OCI-LY7 (cell line): ENCODE data around the gene PPEF2.

Experiments used
- EZH2phosphoT487 ChIP-seq: fragments of 200-600 bp; sonication (generic); IDR thresholded peaks from 2 replicates; pipeline ENCODE4 v1.6.1; 2018; ENCODE audit warnings: low read depth, borderline replicate concordance, mild to moderate bottlenecking, mixed run types, antibody characterized with exemption, low read length, moderate library complexity, mixed read lengths
- TF ChIP-seq, protein P1 (sequence below): fragments of 200-600 bp; sonication (generic); conservative IDR thresholded peaks from 2 replicates; pipeline ENCODE4 v1.5.1; 2014; ENCODE audit warnings: mild to moderate bottlenecking, antibody characterized with exemption, low read length, moderate library complexity, mixed read lengths

DNA sequence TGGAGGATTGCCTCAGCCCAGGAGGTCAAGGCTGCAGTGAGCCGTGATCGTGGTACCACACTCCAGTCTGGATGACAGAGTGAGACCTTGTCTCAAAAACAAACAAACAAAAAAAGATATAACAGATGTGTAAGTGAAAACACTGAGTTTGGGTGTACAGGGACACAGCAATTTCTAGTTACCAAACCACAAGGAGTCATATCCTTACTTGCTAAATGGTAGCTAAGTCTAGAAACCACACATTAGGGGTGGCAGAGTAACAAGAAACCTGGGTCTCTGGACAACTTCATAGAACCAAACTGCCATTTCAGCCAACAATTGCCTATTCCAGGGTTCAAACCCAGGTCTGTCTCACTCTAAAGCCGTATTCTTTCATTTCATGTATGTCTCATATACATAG, 20.8 kb downstream of the PPEF2 start:
- TF ChIP-seq, protein P1, sequence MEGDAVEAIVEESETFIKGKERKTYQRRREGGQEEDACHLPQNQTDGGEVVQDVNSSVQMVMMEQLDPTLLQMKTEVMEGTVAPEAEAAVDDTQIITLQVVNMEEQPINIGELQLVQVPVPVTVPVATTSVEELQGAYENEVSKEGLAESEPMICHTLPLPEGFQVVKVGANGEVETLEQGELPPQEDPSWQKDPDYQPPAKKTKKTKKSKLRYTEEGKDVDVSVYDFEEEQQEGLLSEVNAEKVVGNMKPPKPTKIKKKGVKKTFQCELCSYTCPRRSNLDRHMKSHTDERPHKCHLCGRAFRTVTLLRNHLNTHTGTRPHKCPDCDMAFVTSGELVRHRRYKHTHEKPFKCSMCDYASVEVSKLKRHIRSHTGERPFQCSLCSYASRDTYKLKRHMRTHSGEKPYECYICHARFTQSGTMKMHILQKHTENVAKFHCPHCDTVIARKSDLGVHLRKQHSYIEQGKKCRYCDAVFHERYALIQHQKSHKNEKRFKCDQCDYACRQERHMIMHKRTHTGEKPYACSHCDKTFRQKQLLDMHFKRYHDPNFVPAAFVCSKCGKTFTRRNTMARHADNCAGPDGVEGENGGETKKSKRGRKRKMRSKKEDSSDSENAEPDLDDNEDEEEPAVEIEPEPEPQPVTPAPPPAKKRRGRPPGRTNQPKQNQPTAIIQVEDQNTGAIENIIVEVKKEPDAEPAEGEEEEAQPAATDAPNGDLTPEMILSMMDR: no peak
- TF ChIP-seq EZH2phosphoT487: no peak
